ENCODE measurements around the gene MBD2. TPM values are rescaled to one million over a fixed set of nuclear protein-coding genes. Genes with fewer than 3 reads are reported as not detected.

The MBD2 gene
- total RNA-seq, 1 experiment from 2014 or later, result 79.1 TPM

DNA sequence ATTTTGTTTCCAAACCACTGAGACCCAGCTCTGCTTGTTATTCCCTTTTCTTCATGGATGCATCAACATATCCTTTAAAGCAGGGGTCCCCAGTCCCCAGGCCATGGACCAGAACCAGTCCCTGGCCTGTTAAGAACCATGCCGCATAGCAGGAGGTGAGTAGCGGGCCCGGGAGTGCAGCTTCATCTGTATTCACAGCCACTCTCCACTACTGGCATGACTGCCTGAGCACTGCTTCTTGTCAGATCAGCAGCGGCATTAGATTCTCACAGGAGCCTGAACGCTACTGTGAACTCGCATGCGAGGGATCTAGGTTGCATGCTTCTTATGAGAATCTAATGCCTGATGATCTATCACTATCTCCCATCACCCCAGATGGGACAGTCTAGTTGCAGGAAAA lies 43.2 kb upstream of the MBD2 start (continued):
- TF ChIP-seq, protein P1, sequence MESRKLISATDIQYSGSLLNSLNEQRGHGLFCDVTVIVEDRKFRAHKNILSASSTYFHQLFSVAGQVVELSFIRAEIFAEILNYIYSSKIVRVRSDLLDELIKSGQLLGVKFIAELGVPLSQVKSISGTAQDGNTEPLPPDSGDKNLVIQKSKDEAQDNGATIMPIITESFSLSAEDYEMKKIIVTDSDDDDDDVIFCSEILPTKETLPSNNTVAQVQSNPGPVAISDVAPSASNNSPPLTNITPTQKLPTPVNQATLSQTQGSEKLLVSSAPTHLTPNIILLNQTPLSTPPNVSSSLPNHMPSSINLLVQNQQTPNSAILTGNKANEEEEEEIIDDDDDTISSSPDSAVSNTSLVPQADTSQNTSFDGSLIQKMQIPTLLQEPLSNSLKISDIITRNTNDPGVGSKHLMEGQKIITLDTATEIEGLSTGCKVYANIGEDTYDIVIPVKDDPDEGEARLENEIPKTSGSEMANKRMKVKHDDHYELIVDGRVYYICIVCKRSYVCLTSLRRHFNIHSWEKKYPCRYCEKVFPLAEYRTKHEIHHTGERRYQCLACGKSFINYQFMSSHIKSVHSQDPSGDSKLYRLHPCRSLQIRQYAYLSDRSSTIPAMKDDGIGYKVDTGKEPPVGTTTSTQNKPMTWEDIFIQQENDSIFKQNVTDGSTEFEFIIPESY (IDR thresholded peaks at IDR 0.05; ENCODE audit: extremely low read depth, insufficient replicate concordance, low read length), result no peak
- TF ChIP-seq ELF1 (IDR thresholded peaks at IDR 0.05; ENCODE audit: borderline replicate concordance, low read depth) (no peak), POLR2AphosphoS5 (IDR thresholded peaks at IDR 0.05; ENCODE audit: low read depth, low read length) (no peak), CEBPB (IDR thresholded peaks at IDR 0.05; ENCODE audit: low read depth) (no peak)

DNA sequence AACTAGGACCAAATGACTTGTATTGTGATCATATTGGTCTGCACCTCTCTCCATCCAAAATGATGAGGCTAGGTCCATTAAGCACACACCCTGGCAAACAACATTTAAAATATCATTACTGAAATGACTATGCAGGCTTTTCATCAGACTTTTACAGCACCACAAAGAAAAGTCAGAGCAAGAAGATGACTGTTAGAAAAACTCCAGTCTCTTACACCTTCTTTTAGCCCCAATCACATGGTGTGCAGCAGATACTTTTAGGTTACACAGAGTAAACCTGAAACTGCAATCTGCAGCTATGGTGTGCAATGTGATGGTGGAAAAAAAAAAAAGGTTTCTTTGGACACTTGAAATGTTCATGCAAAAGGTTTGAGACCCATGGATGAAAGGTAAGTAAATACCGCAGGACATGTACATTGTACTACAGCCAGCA lies 39.5 kb upstream of the MBD2 start:
- Histone ChIP-seq H3K9ac (ENCODE audit: low read length) (no peak overlapping the region), H3K9me3 (ENCODE audit: control insufficient read depth in 1 of 2, insufficient read depth in 1 of 2, low read depth in 1 of 2, low read length in 2 of 2) (no peaks in the 10 kb centered on the region), H3K27ac (ENCODE audit: low read depth, low read length) (no peak overlapping the region), H4K20me1 (ENCODE audit: insufficient read depth) (no peaks in the 10 kb centered on the region), H3K4me3 (replicated peaks in 1 of 2; ENCODE audit: low read depth in 1 of 2, low read length in 2 of 2) (no peak overlapping the region), H3K4me2 (ENCODE audit: low read length) (no peak overlapping the region), H3K36me3 (ENCODE audit: control insufficient read depth in 1 of 2, insufficient read depth in 2 of 2, low read length in 2 of 2) (no peaks in the 10 kb centered on the region), H2AFZ (ENCODE audit: low read depth, low read length, poor library complexity, severe bottlenecking) (no peak overlapping the region), H3K79me2 (ENCODE audit: insufficient read depth, low read length) (no peaks in the 10 kb centered on the region), H3K4me1 (ENCODE audit: control insufficient read depth in 1 of 2, insufficient read depth in 2 of 2, low read length in 2 of 2) (peaks cover 11 to 14% of the 10 kb centered on the region in 2 experiments), H3K9me2 (ENCODE audit: insufficient read depth) (no peaks in the 10 kb centered on the region), H3K27me3 (ENCODE audit: insufficient read depth, low read length) (no peaks in the 10 kb centered on the region)
- DNase-seq (ENCODE audit: low read depth, low spot score), result no peak
- CTCF ChIA-PET, result no interaction called here
- ATAC-seq, result no peak
- RAD21 ChIA-PET (ENCODE audit: low non-redundant PET in 1 of 2, low total read pairs in 2 of 2, uncharacterized antibody in 2 of 2, unreplicated experiment in 2 of 2), result no interaction called here
- no peak for TF ChIP-seq POLR2AphosphoS5 (IDR thresholded peaks at IDR 0.05; ENCODE audit: low read depth, low read length)
- TF ChIP-seq CBX3 (IDR thresholded peaks at IDR 0.05; ENCODE audit: low read depth), result no peak
- TF ChIP-seq CEBPB (IDR thresholded peaks at IDR 0.05; ENCODE audit: low read depth), result no peak
- no peak for TF ChIP-seq TCF7L2 (IDR thresholded peaks at IDR 0.05; ENCODE audit: borderline replicate concordance, extremely low read depth, insufficient read depth, insufficient read length)
- TF ChIP-seq JUND (IDR thresholded peaks at IDR 0.05), result no peak
- no peak for TF ChIP-seq POLR2A (IDR thresholded peaks at IDR 0.05; ENCODE audit: borderline replicate concordance, extremely low read depth, insufficient read depth, insufficient read length)
- TF ChIP-seq EZH2phosphoT487 (IDR thresholded peaks at IDR 0.05; ENCODE audit: borderline replicate concordance), result no peak
- no peak for TF ChIP-seq EGR1 (IDR thresholded peaks at IDR 0.05; ENCODE audit: low read depth)
- TF ChIP-seq SIN3A (IDR thresholded peaks at IDR 0.05; ENCODE audit: low read depth), result no peak
- TF ChIP-seq ZNF274 (IDR thresholded peaks at IDR 0.05; ENCODE audit: low read depth, low read length), result no peak
- TF ChIP-seq ZFX (IDR thresholded peaks at IDR 0.05), result no peak
- TF ChIP-seq EZH2 (IDR thresholded peaks at IDR 0.05), result no peak
- TF ChIP-seq, protein P2, sequence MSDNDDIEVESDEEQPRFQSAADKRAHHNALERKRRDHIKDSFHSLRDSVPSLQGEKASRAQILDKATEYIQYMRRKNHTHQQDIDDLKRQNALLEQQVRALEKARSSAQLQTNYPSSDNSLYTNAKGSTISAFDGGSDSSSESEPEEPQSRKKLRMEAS (IDR thresholded peaks at IDR 0.05), result no peak
- TF ChIP-seq ELF1 (IDR thresholded peaks at IDR 0.05; ENCODE audit: borderline replicate concordance, low read depth), result no peak
- TF ChIP-seq RAD21 (IDR thresholded peaks at IDR 0.05; ENCODE audit: low read depth), result no peak
- TF ChIP-seq, protein P3, sequence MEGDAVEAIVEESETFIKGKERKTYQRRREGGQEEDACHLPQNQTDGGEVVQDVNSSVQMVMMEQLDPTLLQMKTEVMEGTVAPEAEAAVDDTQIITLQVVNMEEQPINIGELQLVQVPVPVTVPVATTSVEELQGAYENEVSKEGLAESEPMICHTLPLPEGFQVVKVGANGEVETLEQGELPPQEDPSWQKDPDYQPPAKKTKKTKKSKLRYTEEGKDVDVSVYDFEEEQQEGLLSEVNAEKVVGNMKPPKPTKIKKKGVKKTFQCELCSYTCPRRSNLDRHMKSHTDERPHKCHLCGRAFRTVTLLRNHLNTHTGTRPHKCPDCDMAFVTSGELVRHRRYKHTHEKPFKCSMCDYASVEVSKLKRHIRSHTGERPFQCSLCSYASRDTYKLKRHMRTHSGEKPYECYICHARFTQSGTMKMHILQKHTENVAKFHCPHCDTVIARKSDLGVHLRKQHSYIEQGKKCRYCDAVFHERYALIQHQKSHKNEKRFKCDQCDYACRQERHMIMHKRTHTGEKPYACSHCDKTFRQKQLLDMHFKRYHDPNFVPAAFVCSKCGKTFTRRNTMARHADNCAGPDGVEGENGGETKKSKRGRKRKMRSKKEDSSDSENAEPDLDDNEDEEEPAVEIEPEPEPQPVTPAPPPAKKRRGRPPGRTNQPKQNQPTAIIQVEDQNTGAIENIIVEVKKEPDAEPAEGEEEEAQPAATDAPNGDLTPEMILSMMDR (IDR thresholded peaks at IDR 0.05 in 2 of 3, conservative IDR thresholded peaks at IDR 0.05 in 1 of 3; ENCODE audit: borderline replicate concordance in 1 of 3, insufficient read depth in 1 of 3, low read depth in 2 of 3, low read length in 2 of 3), result no peak
- no TSS peak for BruUV-seq (replicated peaks)
- intact Hi-C loops (cut with micrococcal nuclease), result no loop called here
- POLR2A ChIA-PET, result no interaction called here

All from HCT116 (cell line).